Activated CD8-positive, alpha-beta memory T cell treated with anti-CD3 and anti-CD28 coated beads, Interleukin-2, amount 50 U/mL, for 1 hour (primary cell): ENCODE measurements around the gene GNB1L.

Source experiments
- DNase-seq: peaks from one replicate; pipeline ENCODE4 v3.0.0-alpha.2; 2020; ENCODE audit errors: extremely low read depth

Gene GNB1L

GRCh38 chr22:19863571-19863970, 8.9 kb upstream of the GNB1L start:
- no peak for DNase-seq

GRCh38 chr22:19862619-19863246, 8.1 kb upstream of the GNB1L start:
- DNase-seq, result no peak

- DNase-seq, result no peak
Measured at GRCh38 chr22:19859861-19860510, 5.3 kb upstream of the GNB1L start.

- no peak for DNase-seq
Measured at GRCh38 chr22:19857382-19857781, 2.7 kb upstream of the GNB1L start.

- DNase-seq, result no peak
Measured at GRCh38 chr22:19855504-19856409, 1.1 kb upstream of the GNB1L start.

- no peak for DNase-seq
Measured at GRCh38 chr22:19853879-19854777, 546 bp downstream of the GNB1L start.

GRCh38 chr22:19853058-19853878, 1.4 kb downstream of the GNB1L start:
- DNase-seq, result no peak

GRCh38 chr22:19852177-19852781, 2.4 kb downstream of the GNB1L start:
- DNase-seq, result no peak

GRCh38 chr22:19851291-19852176, 3.1 kb downstream of the GNB1L start:
- DNase-seq, result no peak

- DNase-seq, result no peak
Measured at GRCh38 chr22:19850763-19851109, 3.9 kb downstream of the GNB1L start.

- DNase-seq, result no peak
Measured at GRCh38 chr22:19849835-19850762, 4.6 kb downstream of the GNB1L start.

GRCh38 chr22:19848298-19849224, 6.1 kb downstream of the GNB1L start:
- no peak for DNase-seq

- no peak for DNase-seq
Measured at GRCh38 chr22:19847345-19847632, 7.4 kb downstream of the GNB1L start.

GRCh38 chr22:19846620-19847344, 7.9 kb downstream of the GNB1L start:
- no peak for DNase-seq

- DNase-seq, result no peak
Measured at GRCh38 chr22:19845054-19845722, 9.5 kb downstream of the GNB1L start.

- no peak for DNase-seq
Measured at GRCh38 chr22:19844377-19845053, 10.2 kb downstream of the GNB1L start.
